Ishikawa (cell line): ENCODE data around the gene PFDN2.

ENCODE experiments used
- RAD21 ChIP-seq: IDR thresholded peaks from 2 replicates; pipeline ENCODE4 v1.6.1; 2012; ENCODE audit warnings: low read depth
- TEAD4 ChIP-seq: IDR thresholded peaks from 2 replicates; pipeline ENCODE4 v1.6.1; 2012
- TF ChIP-seq, protein P1 (sequence below): IDR thresholded peaks from 2 replicates; pipeline ENCODE4 v1.6.1; 2012

DNA sequence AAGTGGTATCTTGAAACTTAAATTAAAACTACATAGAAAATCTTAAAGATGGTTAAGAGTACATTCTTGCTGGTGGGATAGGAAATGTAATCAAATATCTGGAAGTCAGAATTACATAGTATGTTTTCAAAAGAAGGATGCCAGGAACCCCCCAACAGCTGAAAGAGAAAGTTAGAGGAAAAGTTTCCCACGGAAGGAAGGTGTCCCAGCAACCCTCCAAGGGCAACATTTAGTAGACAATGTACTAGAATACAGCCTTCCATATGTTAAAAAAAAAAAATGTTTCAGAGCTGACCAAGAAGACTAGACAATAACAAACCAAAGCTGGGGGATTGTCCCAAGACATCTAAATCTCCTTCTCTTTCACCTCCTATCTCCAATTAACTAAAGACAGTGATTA, 12.4 kb upstream of the PFDN2 start:
- TF ChIP-seq RAD21 (no peak), TEAD4 (no peak)
- TF ChIP-seq, protein P1, sequence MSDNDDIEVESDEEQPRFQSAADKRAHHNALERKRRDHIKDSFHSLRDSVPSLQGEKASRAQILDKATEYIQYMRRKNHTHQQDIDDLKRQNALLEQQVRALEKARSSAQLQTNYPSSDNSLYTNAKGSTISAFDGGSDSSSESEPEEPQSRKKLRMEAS: no peak
